Measurements from ENCODE around the gene PTPRN.

PTPRN gene

GRCh38 chr2:219271021-219271420 lies 38.2 kb downstream of the PTPRN start:
- no peak overlapping the region for H3K4me3 ChIP-seq (ENCODE audit: control insufficient read depth, low read depth, low read length)
- TF ChIP-seq CTCF (IDR thresholded peaks at IDR 0.05; ENCODE audit: control insufficient read depth, insufficient read depth, low read depth, low read length, missing control alignments) = no peak
- no peak for DNase-seq (ENCODE audit: low read depth)

- no peak for TF ChIP-seq CTCF (IDR thresholded peaks at IDR 0.05; ENCODE audit: control insufficient read depth, insufficient read depth, low read depth, low read length, missing control alignments)
- no peak for DNase-seq (ENCODE audit: low read depth)
- H3K4me3 ChIP-seq (ENCODE audit: control insufficient read depth, low read depth, low read length) = no peak overlapping the region
These were observed 39.2 kb downstream of the PTPRN start for GRCh38 chr2:219270055-219270372.

GRCh38 chr2:219269362-219270054 lies 39.7 kb downstream of the PTPRN start:
- DNase-seq (ENCODE audit: low read depth) = no peak
- TF ChIP-seq CTCF (IDR thresholded peaks at IDR 0.05; ENCODE audit: control insufficient read depth, insufficient read depth, low read depth, low read length, missing control alignments) = no peak
- no peak overlapping the region for H3K4me3 ChIP-seq (ENCODE audit: control insufficient read depth, low read depth, low read length)

- no peak for TF ChIP-seq CTCF (IDR thresholded peaks at IDR 0.05; ENCODE audit: control insufficient read depth, insufficient read depth, low read depth, low read length, missing control alignments)
- no peak overlapping the region for H3K4me3 ChIP-seq (ENCODE audit: control insufficient read depth, low read depth, low read length)
- DNase-seq (ENCODE audit: low read depth) = no peak
These were observed 40.9 kb downstream of the PTPRN start for GRCh38 chr2:219268294-219268693.

GRCh38 chr2:219266886-219267285 lies 42.3 kb downstream of the PTPRN start:
- no peak for TF ChIP-seq CTCF (IDR thresholded peaks at IDR 0.05; ENCODE audit: control insufficient read depth, insufficient read depth, low read depth, low read length, missing control alignments)
- no peak for DNase-seq (ENCODE audit: low read depth)
- no peak overlapping the region for H3K4me3 ChIP-seq (ENCODE audit: control insufficient read depth, low read depth, low read length)

- no peak for TF ChIP-seq CTCF (IDR thresholded peaks at IDR 0.05; ENCODE audit: control insufficient read depth, insufficient read depth, low read depth, low read length, missing control alignments)
- H3K4me3 ChIP-seq (ENCODE audit: control insufficient read depth, low read depth, low read length) = no peak overlapping the region
- DNase-seq (ENCODE audit: low read depth) = no peak
These were observed 43.0 kb downstream of the PTPRN start for GRCh38 chr2:219266232-219266631.

Measured in AG09309 (cell line).